ENCODE results near the gene IPCEF1.
A peak's percentile ranks its signal among the peaks of the same experiment; 100 is the strongest.
"Not testable (repeated sequence)": the region's sequence is repeated elsewhere in the genome, so short reads cannot be mapped to it uniquely, and the experiment has no call there.

IPCEF1 gene

DNA sequence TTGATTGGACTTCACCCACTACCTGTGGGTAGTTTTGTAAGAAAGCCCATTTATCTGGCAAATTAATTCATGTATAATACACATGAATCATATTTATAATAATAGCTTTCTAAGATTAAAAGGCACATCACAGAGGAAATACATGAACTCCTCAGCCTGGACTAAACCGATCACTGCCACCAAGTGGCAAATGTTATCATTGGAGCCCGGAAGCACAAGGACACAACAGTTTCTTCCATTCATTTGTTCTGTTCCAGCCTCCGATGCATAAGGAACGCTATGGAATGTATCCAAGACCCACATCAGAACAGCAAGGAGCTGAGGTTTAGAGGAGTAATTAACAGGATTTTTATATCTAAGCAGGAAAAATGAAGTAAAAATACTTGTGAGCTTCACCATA, 13.9 kb upstream of the IPCEF1 start:
- no peak for DNase-seq

DNA sequence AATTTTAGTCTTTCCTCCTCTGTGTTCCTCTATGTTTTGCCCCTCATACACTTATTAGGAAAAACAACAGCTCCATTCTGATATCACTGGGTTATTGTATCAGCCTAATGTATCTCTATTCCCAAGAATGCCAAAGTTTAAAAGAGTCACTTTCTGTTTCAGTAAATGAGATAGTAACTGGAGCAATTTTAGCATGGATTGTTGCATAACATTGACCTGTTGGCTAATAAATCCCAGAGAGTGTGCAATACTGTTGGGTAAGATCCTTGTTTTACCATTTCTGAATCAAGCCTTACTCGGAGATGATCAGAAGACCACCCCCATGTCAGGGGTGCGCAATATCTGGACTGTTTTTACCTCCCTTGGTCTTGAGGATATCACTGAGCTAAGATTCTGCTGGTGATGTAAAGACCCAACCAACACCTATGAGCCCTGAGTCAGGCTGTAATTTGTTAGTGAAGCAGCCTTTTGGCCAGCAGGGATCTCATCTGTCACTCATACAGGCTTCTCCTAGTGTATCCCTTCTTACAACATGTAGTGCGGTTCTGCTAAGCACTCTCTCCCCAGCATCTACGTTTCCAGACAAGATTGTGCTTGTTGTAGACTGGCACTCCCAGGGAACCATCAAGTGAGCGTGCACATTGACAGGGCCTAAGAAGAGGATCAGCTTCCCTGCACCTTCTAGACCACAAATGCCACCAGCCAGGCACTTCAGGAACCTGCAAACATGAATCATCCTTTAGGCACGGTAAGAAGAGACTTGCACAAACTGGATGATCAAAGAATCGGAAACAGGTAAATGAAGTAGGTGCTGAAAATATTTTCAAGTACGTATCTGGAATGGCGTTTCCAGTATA, 11.5 kb upstream of the IPCEF1 start:
- DNase-seq: no peak

DNA sequence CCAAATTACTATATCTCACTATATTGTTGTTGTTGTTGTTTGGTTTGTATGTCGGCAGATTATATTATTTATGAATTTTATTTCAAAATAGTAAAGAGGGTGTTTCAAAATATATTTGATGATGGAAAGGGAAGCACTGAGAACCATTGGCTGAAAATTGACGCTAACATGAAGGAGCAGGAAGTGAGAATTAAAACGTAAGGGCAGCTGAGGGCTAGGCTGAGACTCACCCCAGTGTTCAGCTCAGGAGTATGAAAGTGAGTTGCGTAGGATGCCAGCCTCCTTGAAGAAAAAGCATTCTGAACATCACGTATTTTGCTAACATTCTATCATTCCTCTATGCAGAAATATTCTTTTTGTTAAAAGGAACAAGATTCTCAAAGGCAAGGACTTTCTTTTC, 10.7 kb upstream of the IPCEF1 start:
- no peak for DNase-seq

DNA sequence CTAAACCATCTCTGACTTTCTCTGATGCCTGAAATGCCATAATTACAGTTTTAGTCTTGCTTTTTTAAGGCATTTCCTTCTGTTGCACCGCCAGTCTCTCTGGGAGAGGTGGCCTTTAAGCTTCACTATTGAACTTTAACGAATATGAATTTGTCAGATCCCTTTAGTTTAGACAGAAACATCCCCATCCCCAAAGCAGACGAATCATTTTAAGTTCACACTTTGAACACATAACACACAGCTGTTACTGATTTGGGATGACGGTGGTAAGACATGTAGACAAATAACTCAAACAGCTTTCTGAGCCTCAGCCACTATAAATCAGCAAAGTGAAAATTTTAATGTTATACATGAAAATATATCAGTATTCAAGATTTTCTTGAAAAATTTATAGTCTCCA, 7.2 kb upstream of the IPCEF1 start:
- no peak for DNase-seq

DNA sequence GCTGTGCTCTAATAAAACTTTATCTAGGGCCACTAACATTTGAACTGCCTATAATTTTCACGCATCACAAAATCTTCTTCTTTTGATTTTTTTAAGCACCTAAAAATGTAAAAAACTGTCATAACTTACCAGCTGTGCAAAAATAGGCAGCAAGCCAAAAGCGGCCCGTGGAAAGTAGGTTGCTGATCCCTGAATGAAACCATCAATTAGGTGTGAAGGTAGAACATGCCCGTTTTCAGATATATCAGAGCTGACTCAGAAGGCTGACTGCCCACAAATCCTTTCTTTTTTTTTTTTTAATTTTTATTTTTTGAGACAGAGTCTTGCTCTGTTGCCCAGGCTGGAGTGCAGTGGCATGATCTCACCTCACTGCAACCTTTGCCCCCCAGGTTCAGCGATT, 4.9 kb upstream of the IPCEF1 start:
- no peak for DNase-seq

DNA sequence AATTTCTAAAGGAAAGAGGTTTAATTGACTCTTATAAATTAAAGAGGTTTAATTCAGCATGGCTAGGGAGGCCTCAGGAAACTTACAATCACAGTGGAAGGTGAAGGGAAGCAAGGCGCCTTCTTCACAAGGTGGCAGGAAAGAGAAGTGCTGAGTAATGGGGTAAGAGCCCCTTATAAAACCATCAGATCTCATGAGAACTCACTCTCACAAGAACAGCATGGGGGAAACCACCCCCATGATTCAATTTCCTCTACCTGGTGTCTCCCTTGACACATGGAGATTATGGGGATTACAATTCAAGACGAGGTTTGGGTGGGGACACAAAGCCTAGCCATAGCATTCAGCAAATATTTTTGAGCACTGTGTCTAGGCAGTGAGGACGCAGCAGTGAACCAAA, 3.9 kb upstream of the IPCEF1 start:
- no peak for DNase-seq

DNA sequence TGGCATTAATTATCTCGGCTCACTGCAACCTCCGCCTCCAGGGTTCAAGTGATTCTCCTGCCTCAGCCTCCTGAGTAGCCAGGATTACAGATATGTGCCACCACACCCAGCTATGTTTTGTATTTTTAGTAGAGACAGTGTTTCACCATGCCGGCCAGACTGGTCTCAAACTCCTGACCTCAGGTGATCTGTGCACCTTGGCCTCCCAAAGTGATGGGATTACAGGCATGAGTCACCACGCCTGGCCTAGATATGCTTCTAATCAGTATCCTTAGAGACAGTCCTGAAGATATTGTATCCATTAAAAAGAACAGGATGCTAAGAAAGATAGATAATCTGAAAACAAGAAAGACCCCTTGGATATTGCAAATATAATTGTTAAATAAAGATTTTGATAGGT, 3.1 kb upstream of the IPCEF1 start:
- DNase-seq: no peak

DNA sequence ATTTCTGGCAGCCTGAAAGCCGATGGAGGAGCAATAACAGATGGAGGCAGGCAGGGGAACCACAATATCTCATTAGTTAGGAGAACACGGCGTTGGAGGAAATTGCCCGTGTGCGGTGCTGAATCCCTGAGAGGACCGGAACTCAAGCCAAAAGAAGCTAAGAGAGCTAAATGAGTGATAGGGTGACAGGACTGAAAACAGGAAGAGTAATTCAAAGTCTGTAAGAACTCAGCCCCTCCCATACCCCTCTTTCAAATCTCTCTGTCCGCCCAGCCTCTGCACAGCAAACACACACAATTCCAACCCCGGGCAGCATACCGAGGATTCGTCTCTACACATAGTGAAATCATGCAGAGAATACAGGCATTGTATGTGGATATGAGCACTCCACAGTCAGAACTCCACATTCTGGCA, 2.6 kb upstream of the IPCEF1 start:
- DNase-seq: no peak

DNA sequence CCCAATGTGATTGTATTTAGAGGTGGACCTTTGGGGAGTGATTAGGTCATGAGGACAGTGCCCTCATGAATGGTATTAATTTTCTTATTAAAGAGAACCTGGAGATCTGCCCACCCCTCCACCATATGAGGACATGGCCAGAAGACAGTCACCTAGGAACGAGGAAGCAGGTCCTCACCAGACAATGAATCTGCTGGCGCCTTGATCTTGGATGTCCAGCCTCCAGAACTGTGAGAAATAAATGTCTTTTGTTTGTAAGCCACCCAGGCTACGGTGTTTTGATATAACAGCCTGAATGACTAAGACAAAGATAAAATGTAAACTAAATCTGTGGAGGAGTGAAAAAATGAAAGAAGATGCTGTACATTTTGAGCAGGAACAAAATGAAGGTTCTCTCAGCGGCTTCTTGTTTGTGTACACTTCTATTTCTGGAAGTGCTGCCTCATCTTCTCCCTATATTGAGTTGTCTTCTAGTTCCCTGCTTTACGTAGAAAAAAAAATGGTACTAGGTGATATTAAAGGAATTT, 1.5 kb upstream of the IPCEF1 start:
- no peak for DNase-seq

DNA sequence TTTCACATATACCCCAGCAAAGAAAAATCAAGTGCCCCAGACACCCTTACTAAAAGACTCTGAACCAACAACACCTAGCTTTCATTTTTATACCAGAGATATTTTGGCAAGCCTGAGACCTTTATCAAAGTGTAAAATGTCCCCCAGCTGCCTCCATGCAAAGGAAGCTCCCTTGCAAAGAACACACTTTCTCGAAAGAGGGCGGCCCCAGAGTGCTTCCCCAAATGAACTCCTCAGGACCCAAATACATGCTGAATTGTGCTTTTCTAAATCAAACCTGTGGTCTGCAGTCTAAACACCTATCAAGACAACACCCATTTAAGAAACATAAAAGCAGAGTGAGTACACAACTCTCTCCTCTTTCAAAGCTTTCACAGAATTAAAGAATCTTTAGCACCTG, 490 bp downstream of the IPCEF1 start:
- DNase-seq: no peak

DNA sequence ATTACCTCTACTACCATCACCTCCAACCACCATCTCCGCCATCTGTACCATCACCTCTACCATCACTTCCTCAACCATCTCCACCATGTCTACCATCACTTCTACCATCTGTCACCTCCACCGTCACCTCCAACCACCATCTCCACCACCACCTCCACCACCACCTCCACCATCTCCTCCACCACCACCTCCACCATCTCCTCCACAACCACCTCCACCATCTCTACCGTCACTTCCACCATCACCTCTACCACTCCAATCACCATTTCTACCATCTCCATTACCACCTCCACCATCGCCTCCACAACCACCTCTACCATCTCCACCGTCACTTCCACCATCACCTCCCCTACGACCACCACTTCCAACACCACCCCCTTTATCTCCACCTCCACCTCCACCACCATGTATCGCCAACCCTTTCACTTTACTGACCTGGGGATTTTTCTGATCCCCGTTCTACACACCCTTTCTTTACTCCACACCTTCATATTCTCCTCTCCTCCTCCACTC, 2.3 kb downstream of the IPCEF1 start:
- DNase-seq: no peak

DNA sequence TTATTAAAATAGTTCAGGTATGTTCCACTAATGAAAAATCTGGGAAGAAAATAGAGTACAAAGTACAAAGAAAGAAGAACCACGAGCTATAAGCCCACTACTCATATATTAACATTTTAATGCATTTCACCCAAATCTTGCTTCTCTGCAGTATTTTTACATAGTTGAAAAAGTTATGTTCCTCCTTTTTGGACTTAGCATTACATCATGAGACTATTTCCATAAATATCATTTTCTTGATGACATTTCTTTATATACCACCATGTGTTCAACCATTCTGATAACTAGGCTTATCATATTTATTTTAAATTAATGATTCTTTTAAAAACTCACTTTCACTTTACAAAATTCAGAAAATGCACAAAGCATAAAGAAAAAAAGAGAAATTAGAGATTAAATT, 3.0 kb downstream of the IPCEF1 start:
- DNase-seq: no peak

DNA sequence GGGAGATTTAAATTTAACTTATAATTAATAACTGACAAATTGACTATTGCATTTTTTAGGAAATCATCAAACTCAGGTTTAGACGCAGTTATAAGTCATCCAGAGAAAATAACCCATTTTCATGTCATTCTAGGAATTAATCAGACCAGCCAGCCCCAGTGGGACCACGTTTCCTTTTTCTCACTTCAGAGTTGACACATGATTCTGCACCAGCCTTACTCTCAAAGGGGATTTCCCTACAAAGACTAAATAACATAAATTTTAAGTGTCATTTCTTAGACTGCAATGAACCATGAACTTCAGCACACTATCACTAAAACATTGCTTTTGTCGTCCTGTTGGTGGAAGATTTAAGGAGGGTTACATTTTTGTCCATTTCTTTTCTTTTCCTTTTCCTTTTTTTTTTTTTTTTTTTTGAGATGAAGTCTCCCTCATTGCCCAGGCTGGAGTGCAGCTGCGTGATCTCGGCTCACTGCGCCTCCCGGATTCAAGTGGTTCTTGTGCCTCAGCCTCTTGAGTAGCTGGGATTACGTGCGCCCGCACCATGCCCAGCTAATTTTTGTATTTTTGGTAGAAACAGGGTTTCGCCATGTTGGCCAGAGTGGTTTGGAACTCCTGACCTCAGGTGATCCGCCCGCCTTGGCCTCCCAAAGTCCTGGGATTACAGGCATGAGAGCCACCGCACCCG, 3.6 kb downstream of the IPCEF1 start:
- DNase-seq: peak; percentile 37

DNA sequence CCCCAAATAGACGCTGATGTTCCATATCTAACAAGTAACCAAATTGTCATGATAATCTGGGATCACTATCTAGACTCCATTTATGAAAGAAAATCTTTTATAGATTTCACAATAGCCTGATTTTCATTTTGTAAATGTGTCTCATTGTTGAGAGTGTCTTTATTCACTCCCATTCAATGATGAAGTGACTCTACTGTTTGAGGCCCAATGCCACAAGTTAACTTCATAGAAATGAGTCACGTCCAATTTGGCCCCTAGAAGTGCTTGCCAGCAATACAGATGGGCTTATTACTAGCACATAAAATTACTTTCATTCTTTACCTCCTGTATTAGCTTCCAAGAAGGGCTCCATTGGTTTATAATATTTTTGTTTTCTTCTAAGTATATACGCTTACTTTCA, 6.3 kb downstream of the IPCEF1 start:
- no peak for DNase-seq

DNA sequence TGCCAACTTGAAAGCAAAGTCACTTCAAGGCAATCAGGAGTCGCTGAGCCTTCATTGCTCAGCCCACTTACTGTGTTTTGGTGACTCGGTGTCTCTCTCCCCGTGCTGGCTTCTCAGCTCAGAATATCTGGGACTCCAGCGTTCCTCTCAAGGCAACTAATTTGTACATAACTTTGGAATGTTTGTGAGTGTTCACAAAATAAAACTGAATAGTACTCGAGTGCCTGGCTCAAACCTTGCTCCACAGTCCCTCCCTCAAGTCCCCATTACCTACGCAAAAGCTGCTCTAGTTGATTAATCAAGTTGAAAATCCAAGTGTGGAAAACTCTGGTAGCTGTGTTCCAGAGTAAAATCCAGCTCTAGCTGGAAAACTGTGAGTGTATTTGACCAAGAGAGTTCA, 8.6 kb downstream of the IPCEF1 start:
- no peak for DNase-seq

DNA sequence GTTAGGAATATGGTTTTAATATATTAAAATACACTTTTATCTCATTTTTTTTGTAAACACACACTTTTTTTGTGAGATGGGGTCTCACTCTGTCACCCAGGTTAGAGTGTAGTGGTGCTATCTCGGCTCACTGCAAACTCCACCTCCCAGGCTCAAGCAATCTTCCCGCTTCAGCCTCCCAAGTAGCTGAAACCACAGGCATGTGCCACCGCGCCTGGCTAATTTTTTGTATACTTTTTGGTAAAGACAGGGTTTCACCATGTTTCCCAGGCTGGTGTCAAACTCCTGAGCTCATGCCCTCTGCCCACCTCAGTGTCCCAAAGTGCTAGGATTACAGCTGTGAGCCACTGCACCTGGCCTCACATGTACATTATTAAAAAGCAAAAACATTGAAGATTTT, 10.8 kb downstream of the IPCEF1 start:
- no peak for DNase-seq

DNA sequence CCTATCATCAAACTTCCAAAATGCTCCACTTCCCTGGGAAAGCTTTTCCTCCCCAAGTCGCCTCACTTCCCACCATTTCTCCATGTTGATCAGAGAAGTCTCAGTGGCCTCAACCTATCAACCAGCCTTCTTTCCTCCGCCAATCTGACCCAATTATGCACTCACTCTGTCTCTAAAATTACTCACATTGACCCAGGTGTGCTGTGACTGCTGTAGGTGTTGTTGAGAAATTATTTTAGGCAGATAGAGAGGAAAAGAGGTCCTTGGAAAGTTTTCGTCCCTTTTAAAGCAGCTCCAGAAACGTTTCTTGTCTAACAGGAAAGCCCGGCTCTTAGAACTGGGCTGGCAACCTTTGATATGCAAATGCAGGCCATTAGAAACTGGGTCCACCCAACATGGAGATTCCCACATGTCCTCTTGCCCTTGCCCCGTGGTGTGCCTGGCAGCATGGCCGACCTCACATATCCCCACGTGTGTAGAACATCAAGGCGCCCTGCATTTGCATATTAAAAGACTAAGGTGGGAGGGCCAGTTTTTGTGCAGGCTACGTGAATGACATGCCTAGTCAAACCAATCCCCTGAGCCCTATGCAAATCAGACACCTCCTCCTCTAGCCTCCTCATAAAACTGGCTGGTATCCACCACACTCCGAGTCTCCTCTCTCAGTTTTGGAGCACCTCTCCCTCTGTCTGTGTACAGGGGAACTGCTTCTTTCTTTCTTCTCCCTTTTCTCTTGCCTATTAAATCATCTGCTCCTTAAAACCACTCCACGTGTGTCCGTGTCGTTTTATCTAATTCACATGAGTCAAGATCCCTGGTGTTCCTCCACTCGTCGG, 12.9 kb downstream of the IPCEF1 start:
- DNase-seq: no peak

DNA sequence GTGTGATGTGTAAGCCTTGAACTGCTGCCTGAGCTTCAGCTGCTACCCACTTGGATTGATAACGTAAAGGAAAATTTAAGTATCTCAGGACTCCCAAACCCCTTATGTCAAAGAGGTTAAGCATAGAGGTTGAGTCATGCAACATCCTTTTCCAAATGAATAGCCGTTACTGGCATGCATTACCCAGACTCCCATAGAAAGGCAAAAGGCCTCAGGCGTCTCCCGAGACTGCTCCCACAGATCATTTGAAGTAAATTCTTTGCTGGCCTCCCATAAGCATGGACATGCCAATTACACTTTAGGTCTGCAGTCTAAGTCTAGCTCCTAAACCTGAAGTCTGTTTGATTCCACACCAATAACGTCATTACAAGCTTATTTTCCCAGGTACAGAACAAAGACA, 14.7 kb downstream of the IPCEF1 start:
- DNase-seq: no peak

DNA sequence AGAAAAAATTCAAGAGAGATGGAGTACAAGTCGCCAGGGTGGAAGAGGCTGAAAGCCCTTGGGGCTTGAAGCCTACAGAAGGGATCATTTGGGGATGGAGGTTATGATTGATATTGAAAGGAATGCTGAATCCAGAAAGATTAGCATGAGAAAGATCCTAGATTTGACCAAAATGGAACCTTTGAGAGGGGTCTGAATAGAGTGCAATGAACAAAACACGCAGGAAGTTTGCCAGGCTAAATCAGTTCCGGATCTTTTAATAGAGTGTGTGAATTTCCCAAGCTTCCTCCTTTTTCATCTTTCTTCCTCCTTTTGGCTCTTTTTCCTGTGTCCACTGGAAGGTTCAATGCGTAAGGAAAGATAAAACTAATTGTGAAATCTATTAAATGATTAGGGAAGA, 15.3 kb downstream of the IPCEF1 start:
- DNase-seq: no peak

DNA sequence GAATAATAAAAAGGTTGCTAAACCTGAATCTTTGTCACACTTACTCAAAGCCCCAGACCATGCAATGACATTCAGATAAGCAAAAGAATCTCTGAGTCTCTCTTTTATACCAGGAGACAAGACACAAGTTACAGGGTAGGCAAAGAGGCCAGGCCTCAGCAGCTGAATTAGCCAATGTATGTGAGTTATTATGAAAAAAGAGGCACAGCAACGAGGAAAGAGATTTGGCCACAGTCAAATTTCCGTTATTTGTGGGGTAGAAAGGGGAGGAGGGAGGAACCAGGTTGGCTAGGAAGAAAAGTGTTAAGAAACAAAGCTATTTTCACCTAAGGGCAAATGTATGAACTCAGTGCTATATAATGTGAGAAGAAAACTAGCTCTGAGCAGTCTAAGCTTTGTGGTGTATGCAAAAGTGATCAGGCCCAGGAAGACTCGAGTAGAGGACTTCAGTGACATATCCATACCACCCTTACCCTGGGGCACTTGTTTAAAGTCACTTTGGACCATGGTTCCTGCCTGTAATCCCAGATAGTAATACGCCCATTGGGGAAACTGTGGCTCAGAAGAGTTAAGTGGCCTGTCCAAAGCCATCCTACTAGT, 19.1 kb downstream of the IPCEF1 start:
- DNase-seq: no peak

DNA sequence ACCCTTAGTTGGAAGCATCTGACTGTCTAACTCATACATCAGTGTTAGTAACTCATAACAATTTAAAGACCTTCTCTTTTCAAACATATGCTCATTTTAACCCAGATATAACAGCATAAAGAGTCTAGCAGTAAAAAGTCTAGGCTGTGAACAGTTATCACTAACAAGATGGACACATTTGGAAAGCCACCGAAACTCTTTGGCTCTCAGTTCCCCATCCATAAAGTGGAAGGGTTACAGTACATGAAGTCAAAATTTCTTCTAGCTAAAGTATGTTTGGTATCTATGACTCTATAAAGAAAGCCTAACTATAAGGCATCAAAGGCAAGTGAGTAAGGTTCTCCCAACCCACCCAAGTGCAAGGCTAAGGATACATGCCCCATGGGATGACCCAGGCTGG, 22.5 kb downstream of the IPCEF1 start:
- not testable (repeated sequence) for DNase-seq

DNA sequence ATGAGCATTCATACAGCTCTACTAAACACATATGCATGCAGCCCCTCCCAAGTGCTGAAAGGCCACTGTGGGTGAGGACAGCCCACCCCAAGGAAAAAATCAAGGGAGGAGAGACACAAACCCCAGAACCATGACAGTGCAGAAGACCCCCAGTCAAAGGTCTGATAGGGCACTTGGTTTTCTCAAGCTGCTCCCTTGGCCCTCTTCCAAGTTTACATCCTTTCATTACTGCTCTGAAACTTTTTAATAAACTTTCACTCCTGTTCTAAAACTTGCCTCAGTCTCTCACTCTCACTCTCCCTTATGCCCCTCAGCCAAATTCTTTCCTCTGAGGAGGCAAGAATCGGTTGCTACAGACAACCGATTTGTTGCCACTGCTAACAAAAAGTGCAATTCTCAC, 24.9 kb downstream of the IPCEF1 start:
- DNase-seq: no peak
